Measurements from ENCODE around the gene MYL11. TPM values are rescaled to one million over a fixed set of nuclear protein-coding genes. Genes with fewer than 3 reads are reported as not detected.

MYL11 gene
- total RNA-seq, 4 donors from 2014 or later: 6.3 TPM; not detected in 3

- in situ Hi-C loops (cut with MboI; ENCODE audit: low pct_ligation_motif_present in 1 of 4, low pct_unique_long_range_greater_than_20kb in 1 of 4, low sequenced_read_pairs in 3 of 4) (no loop called here), intact Hi-C loops (cut with DNase I; ENCODE audit: low total_unique reads) (loop anchor here (2.0 to 5.0 kb wide), 2 partner anchors 46 to 1207 kb away; no protein-coding TSS in a partner anchor)
- Histone ChIP-seq H3K27ac (peak overlapping the region; percentile 88 to 99 (median 96)), H3K4me1 (peaks cover 28 to 49% (median 32%) of the 10 kb centered on the region in 4 donors), H3K4me3 (peak overlapping the region; percentile 65 to 94 (median 86)), H3K9me3 (no peaks in the 10 kb centered on the region), H3K27me3 (no peaks in the 10 kb centered on the region), H3K36me3 (peaks cover 0 to 27% (median 10%) of the 10 kb centered on the region in 4 donors)
- TF ChIP-seq, protein P1, sequence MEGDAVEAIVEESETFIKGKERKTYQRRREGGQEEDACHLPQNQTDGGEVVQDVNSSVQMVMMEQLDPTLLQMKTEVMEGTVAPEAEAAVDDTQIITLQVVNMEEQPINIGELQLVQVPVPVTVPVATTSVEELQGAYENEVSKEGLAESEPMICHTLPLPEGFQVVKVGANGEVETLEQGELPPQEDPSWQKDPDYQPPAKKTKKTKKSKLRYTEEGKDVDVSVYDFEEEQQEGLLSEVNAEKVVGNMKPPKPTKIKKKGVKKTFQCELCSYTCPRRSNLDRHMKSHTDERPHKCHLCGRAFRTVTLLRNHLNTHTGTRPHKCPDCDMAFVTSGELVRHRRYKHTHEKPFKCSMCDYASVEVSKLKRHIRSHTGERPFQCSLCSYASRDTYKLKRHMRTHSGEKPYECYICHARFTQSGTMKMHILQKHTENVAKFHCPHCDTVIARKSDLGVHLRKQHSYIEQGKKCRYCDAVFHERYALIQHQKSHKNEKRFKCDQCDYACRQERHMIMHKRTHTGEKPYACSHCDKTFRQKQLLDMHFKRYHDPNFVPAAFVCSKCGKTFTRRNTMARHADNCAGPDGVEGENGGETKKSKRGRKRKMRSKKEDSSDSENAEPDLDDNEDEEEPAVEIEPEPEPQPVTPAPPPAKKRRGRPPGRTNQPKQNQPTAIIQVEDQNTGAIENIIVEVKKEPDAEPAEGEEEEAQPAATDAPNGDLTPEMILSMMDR (IDR thresholded peaks at IDR 0.05): no peak
- TF ChIP-seq EP300 (IDR thresholded peaks at IDR 0.05; ENCODE audit: low read depth) (no peak), POLR2A (IDR thresholded peaks at IDR 0.05) (no peak), POLR2AphosphoS5 (IDR thresholded peaks at IDR 0.05) (no peak)
- WGBS, 2 donors (ENCODE audit: low coverage in 1 of 2): 0 to 1% methylated on average over 9 to 33 of the region's 36 CpGs
- DNase-seq: peak; percentile 38
These were observed 20.0 kb upstream of the MYL11 start for GRCh38 chr16:30354423-30355143.

GRCh38 chr16:30355144-30355953 is 19.3 kb upstream of the MYL11 start, which contains the start of gene CD2BP2:
TSS of gene CD2BP2 (minus strand) at chr16:30355308. CDS start at chr16:30354681, 627 bp downstream.
- Histone ChIP-seq H3K36me3 (peaks cover 0 to 27% (median 10%) of the 10 kb centered on the region in 4 donors), H3K27ac (peak within 1 kb of the TSS; percentile 88 to 99 (median 96)), H3K4me3 (peak within 1 kb of the TSS; percentile 65 to 94 (median 86)), H3K27me3 (no peaks in the 10 kb centered on the region), H3K4me1 (peaks cover 28 to 49% (median 32%) of the 10 kb centered on the region in 4 donors), H3K9me3 (no peaks in the 10 kb centered on the region)
- peak; percentile 98 for DNase-seq
- TF ChIP-seq, protein P1 (IDR thresholded peaks at IDR 0.05): peak in 1 of 5 experiments; percentile 26
- TF ChIP-seq EP300 (IDR thresholded peaks at IDR 0.05; ENCODE audit: low read depth): peak; percentile 37
- peak; percentile 11 for TF ChIP-seq POLR2A (IDR thresholded peaks at IDR 0.05)
- peak; percentile 81 to 90 (median 83) for TF ChIP-seq POLR2AphosphoS5 (IDR thresholded peaks at IDR 0.05)
- in situ Hi-C loops (cut with MboI; ENCODE audit: low pct_ligation_motif_present in 1 of 4, low pct_unique_long_range_greater_than_20kb in 1 of 4, low sequenced_read_pairs in 3 of 4) (no loop called here), intact Hi-C loops (cut with DNase I; ENCODE audit: low total_unique reads) (loop anchor here (2.0 kb wide), 1 partner anchor 45 kb away; no protein-coding TSS in a partner anchor)
- WGBS, 2 donors (ENCODE audit: low coverage in 1 of 2): 0 to 1% methylated on average over 3 to 30 of the region's 45 CpGs

DNA sequence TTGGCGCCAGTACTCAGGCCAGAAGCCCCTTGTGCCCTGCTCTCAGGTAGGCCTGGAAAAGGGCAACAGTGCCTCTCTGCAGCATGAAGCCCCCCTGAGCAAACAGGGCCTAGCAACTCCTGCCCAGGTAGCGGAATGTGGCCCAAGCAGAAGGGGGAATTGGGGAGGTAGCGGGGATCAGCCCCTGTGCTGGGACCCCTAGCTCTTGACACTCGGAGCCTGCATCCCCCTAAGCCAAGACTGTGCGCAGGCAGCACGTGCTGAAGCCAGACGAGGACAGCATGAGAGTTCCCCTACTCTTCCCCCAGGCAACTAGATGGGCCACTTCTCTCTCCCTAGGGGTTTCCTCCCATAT is 18.7 kb upstream of the MYL11 start:
- H3K4me3 ChIP-seq: peak overlapping the region; percentile 59 to 90 (median 74)
- peaks cover 0 to 24% (median 10%) of the 10 kb centered on the region in 4 donors for H3K36me3 ChIP-seq
- TF ChIP-seq POLR2A (IDR thresholded peaks at IDR 0.05) (no peak), POLR2AphosphoS5 (IDR thresholded peaks at IDR 0.05) (no peak), EP300 (IDR thresholded peaks at IDR 0.05; ENCODE audit: low read depth) (no peak)
- TF ChIP-seq, protein P1 (IDR thresholded peaks at IDR 0.05): no peak
- in situ Hi-C loops (cut with MboI; ENCODE audit: low pct_ligation_motif_present in 1 of 4, low pct_unique_long_range_greater_than_20kb in 1 of 4, low sequenced_read_pairs in 3 of 4): no loop called here
- H3K27ac ChIP-seq: peak overlapping the region; percentile 88 to 99 (median 96)
- no peak for DNase-seq
- no peaks in the 10 kb centered on the region for H3K27me3 ChIP-seq
- H3K4me1 ChIP-seq: peaks cover 28 to 49% (median 32%) of the 10 kb centered on the region in 4 donors
- 44% methylated on average over 7 of the region's 7 CpGs; no CpG with 5 or more reads in 1 of the 2 donors for WGBS, 2 donors (ENCODE audit: low coverage in 1 of 2)
- no peaks in the 10 kb centered on the region for H3K9me3 ChIP-seq
- intact Hi-C loops (cut with DNase I; ENCODE audit: low total_unique reads): loop anchor here (2.0 kb wide), 1 partner anchor 45 kb away; no protein-coding TSS in a partner anchor
